Caco-2 (cell line): Measurements from ENCODE around the gene BAHCC1. TPM values are rescaled to one million over a fixed set of nuclear protein-coding genes. Genes with fewer than 3 reads are reported as not detected.
"Not testable (repeated sequence)": the region's sequence is repeated elsewhere in the genome, so short reads cannot be mapped to it uniquely, and the experiment has no call there.

ENCODE experiments used
- BruUV-seq: library from RNA; stranded (reverse); fragments of 400-500 nt; replicated peaks from 2 replicates; lab custom pipeline; 2021; lab: Mats Ljungman, UMichigan
- CTCF ChIA-PET: fragments of 300-600 bp; sonication (Branson Sonifier 250); formaldehyde crosslinking; loops from one replicate; lab custom pipeline; 2022; ENCODE audit warnings: antibody characterized with exemption; lab: Charles Lee
- POLR2A ChIA-PET: fragments of 300-600 bp; sonication (Branson Sonifier 250); formaldehyde crosslinking; loops from one replicate; lab custom pipeline; 2022; ENCODE audit warnings: antibody characterized with exemption; lab: Charles Lee
- DNase-seq, 2 experiments: peaks; one replicate each; pipeline versions ENCODE4 v3.0.0 to v3.0.0-alpha.2; 2020 to 2022
- H3K27me3 ChIP-seq: replicated peaks from 2 replicates; pipeline ENCODE4 v1.6.0; 2011; ENCODE audit warnings: low read length; ENCODE audit not compliant: control insufficient read depth, insufficient read depth
- H3K36me3 ChIP-seq: 2 replicates; pipeline ENCODE4 v1.5.1; 2011; ENCODE audit warnings: low read length; ENCODE audit not compliant: control insufficient read depth, insufficient read depth
- H3K4me1 ChIP-seq: fragments of 250-450 bp; sonication (Bioruptor Pico); 2 replicates; pipeline ENCODE4 v1.5.1; 2020; ENCODE audit warnings: mild to moderate bottlenecking
- H3K4me3 ChIP-seq: 2 replicates; pipeline ENCODE4 v1.5.1; 2011; ENCODE audit warnings: low read depth, mild to moderate bottlenecking, control low read depth, low read length
- H3K9me3 ChIP-seq: fragments of 250-450 bp; sonication (Bioruptor Pico); 2 replicates; pipeline ENCODE4 v1.5.1; 2020; ENCODE audit warnings: mild to moderate bottlenecking, moderate library complexity
- H3K27ac Mint-ChIP-seq: one replicate; pipeline ENCODE4 v1.8.0; 2022; ENCODE audit warnings: mixed read lengths; ENCODE audit not compliant: unreplicated experiment
- H3K27me3 Mint-ChIP-seq: one replicate; pipeline ENCODE4 v1.8.0; 2022; ENCODE audit warnings: mixed read lengths; ENCODE audit not compliant: insufficient read depth, unreplicated experiment
- H3K36me3 Mint-ChIP-seq: one replicate; pipeline ENCODE4 v1.8.0; 2022; ENCODE audit warnings: mild to moderate bottlenecking, mixed read lengths; ENCODE audit not compliant: insufficient read depth, unreplicated experiment
- H3K4me1 Mint-ChIP-seq: one replicate; pipeline ENCODE4 v1.8.0; 2022; ENCODE audit warnings: low read depth, mixed read lengths; ENCODE audit not compliant: unreplicated experiment
- H3K4me3 Mint-ChIP-seq: one replicate; pipeline ENCODE4 v1.8.0; 2022; ENCODE audit warnings: mild to moderate bottlenecking, moderate library complexity, mixed read lengths; ENCODE audit not compliant: unreplicated experiment
- H3K9me3 Mint-ChIP-seq: one replicate; pipeline ENCODE4 v1.8.0; 2022; ENCODE audit warnings: mixed read lengths; ENCODE audit not compliant: unreplicated experiment
- intact Hi-C: fragments of 100-400 bp; cut with micrococcal nuclease; formaldehyde crosslinking; loops from one replicate; pipeline ENCODE4 v1.10.0; 2022; ENCODE audit not compliant: unreplicated experiment
- total RNA-seq: library from RNA; stranded (reverse); gene quantifications from 2 replicates; pipeline ENCODE4 v1.2.3, GENCODE V29; 2022
- TF ChIP-seq, protein P1 (sequence below), 2 experiments: fragments of 200-600 bp in 1 of 2; IDR thresholded peaks; 1 replicate in 1 of 2; 2 replicates in 1 of 2; pipeline versions ENCODE4 v1.5.1 to v1.8.0; 2011 to 2022; ENCODE audit warnings: antibody characterized with exemption in 1 of 2, control low read depth in 1 of 2, inconsistent platforms in 1 of 2, low read depth in 1 of 2, low read length in 1 of 2, mild to moderate bottlenecking in 1 of 2, moderate library complexity in 1 of 2; ENCODE audit not compliant: insufficient read depth in 1 of 2, severe bottlenecking in 1 of 2, unreplicated experiment in 1 of 2

BAHCC1 gene
- total RNA-seq, 1 experiment from 2014 or later: 10.2 TPM

DNA sequence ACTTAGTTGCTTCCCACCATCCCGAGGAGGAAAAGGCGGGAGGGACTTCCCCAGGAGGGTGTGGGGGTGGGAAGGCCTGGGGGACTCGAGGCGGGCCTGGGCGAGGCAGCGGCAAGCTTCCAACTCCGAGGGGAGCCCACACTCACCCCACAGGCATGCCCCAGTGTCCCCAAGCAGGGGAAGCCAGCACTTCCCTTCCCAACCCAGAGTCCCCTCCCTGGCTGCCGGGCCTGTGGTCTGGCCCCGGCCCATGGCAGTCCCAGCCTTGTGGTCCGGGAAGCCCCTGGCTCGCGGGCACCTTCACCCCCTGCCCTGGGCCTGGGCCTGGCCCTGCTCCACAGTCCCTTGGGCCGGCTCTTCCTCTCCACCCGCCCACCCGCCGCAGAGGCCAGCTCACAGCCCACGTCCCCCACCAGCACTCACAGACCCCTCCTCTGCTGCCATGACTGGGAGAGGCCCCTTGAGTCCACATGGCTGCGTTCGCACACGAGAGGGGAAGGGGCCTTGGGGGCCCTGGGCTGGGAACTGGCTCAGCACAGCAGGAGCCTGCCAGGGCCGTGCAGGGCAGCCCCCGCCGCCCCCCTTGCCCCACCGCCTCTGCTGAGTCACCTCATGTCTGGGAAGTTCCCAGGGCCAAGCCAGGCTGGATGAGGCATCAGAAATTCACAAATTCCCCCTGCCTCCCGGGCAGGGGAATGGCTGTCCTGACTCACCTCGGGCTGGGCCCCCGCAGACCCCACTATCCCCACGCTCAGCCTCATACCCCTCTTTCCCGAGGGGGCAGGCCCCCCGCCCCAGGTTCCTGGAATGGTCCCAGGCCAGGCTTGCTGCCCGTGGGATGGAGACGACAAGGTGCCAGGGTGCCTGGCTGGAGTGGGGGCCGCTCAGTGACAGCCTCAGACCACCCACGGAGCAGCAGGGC is 27.8 kb downstream of the BAHCC1 start:
- ChIA-PET CTCF (no interaction called here), POLR2A (no interaction called here)
- no peak overlapping the region for H3K4me3 Mint-ChIP-seq
- H3K4me3 ChIP-seq: no peak overlapping the region
- H3K9me3 Mint-ChIP-seq: no peaks in the 10 kb centered on the region
- H3K4me1 ChIP-seq: peaks cover 11% of the 10 kb centered on the region
- no peaks in the 10 kb centered on the region for H3K27me3 Mint-ChIP-seq
- no peaks in the 10 kb centered on the region for H3K4me1 Mint-ChIP-seq
- intact Hi-C loops: no loop called here
- peaks cover 4% of the 10 kb centered on the region for H3K36me3 Mint-ChIP-seq
- no peaks in the 10 kb centered on the region for H3K27me3 ChIP-seq
- H3K9me3 ChIP-seq: no peaks in the 10 kb centered on the region
- BruUV-seq: no TSS peak
- TF ChIP-seq, protein P1, sequence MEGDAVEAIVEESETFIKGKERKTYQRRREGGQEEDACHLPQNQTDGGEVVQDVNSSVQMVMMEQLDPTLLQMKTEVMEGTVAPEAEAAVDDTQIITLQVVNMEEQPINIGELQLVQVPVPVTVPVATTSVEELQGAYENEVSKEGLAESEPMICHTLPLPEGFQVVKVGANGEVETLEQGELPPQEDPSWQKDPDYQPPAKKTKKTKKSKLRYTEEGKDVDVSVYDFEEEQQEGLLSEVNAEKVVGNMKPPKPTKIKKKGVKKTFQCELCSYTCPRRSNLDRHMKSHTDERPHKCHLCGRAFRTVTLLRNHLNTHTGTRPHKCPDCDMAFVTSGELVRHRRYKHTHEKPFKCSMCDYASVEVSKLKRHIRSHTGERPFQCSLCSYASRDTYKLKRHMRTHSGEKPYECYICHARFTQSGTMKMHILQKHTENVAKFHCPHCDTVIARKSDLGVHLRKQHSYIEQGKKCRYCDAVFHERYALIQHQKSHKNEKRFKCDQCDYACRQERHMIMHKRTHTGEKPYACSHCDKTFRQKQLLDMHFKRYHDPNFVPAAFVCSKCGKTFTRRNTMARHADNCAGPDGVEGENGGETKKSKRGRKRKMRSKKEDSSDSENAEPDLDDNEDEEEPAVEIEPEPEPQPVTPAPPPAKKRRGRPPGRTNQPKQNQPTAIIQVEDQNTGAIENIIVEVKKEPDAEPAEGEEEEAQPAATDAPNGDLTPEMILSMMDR (IDR thresholded peaks at IDR 0.05; ENCODE audit: insufficient read depth in 1 of 2, low read depth in 1 of 2, low read length in 1 of 2, severe bottlenecking in 1 of 2, unreplicated experiment in 1 of 2): no peak
- H3K27ac Mint-ChIP-seq: no peak overlapping the region
- H3K36me3 ChIP-seq: no peaks in the 10 kb centered on the region
- no peak for DNase-seq

DNA sequence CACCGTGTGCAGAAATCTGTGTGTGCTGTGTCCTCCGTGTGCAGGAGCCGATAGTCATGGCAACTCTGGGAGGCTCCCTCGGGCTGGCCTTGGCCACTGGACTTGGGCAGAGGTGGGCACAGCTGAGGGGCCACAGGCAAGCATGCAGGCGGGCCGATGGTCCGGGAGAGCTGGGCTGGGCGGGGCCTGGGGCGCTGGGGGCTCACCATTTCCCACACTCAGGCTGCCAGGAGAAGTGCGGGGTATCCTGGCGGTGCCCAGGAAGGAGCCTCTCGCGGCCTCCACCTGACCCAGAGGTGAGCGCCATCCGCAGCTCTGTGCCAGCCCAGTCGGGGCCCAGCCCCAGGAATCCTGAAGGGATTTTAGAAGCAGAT is 28.4 kb downstream of the BAHCC1 start:
- Histone ChIP-seq H3K27me3 (no peaks in the 10 kb centered on the region), H3K36me3 (no peaks in the 10 kb centered on the region), H3K4me1 (peaks cover 11% of the 10 kb centered on the region), H3K9me3 (no peaks in the 10 kb centered on the region), H3K4me3 (no peak overlapping the region)
- Mint-ChIP-seq H3K9me3 (no peaks in the 10 kb centered on the region), H3K27ac (no peak overlapping the region), H3K27me3 (no peaks in the 10 kb centered on the region), H3K4me1 (no peaks in the 10 kb centered on the region), H3K36me3 (peaks cover 4% of the 10 kb centered on the region), H3K4me3 (no peak overlapping the region)
- no TSS peak for BruUV-seq
- TF ChIP-seq, protein P1 (IDR thresholded peaks at IDR 0.05; ENCODE audit: insufficient read depth in 1 of 2, low read depth in 1 of 2, low read length in 1 of 2, severe bottlenecking in 1 of 2, unreplicated experiment in 1 of 2): no peak
- POLR2A ChIA-PET: no interaction called here
- CTCF ChIA-PET: no interaction called here
- intact Hi-C loops: no loop called here
- DNase-seq: no peak

DNA sequence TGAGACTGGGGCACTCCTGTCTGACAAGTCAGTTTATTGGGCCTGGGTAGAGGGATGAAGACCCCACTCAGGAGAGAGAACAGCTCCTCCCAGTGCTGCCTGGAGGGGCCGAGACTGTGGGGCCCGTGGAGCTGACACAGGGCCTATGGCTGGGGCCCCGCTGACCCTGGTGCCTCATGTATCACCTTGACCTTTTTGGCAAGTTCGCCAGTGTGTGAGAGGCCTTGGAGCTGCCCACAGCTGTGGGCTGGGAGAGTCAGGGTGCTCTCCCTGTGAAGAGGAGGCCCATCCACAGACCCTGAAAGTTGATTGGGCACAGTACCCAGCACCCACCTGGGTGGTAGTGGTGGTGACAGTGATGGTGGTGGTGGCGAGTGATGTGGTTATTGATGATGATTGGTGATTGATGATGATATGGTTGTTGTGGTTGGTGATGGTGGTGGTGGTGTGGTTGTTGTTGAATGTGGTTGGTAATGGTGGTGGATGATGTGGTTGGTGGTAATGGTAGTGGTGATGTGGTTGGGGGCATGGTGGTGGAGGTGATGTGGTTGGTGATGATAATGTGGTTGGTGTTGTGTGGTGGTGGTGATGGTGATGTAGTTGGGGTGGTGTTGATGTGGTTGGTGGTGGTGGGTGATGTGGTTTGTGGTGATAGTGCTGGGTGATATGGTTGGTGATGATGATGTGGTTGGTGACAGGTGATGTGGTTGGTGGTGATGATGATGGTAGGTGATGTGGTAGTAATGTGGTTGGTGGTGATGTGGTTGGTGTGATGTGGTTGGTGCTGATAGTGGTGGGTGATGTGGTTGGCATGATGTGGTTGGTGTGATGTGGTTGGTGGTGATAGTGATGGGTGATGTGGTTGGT is 29.1 kb downstream of the BAHCC1 start:
- Mint-ChIP-seq H3K27me3 (no peaks in the 10 kb centered on the region), H3K4me3 (no peak overlapping the region), H3K9me3 (no peaks in the 10 kb centered on the region), H3K36me3 (peaks cover 4% of the 10 kb centered on the region), H3K4me1 (no peaks in the 10 kb centered on the region), H3K27ac (no peak overlapping the region)
- DNase-seq: no peak
- no TSS peak for BruUV-seq
- ChIA-PET POLR2A (no interaction called here), CTCF (no interaction called here)
- no peaks in the 10 kb centered on the region for H3K27me3 ChIP-seq
- no peaks in the 10 kb centered on the region for H3K9me3 ChIP-seq
- no peaks in the 10 kb centered on the region for H3K36me3 ChIP-seq
- no peak overlapping the region for H3K4me3 ChIP-seq
- H3K4me1 ChIP-seq: peaks cover 6% of the 10 kb centered on the region
- intact Hi-C loops: no loop called here
- TF ChIP-seq, protein P1 (IDR thresholded peaks at IDR 0.05; ENCODE audit: insufficient read depth in 1 of 2, low read depth in 1 of 2, low read length in 1 of 2, severe bottlenecking in 1 of 2, unreplicated experiment in 1 of 2): no peak

DNA sequence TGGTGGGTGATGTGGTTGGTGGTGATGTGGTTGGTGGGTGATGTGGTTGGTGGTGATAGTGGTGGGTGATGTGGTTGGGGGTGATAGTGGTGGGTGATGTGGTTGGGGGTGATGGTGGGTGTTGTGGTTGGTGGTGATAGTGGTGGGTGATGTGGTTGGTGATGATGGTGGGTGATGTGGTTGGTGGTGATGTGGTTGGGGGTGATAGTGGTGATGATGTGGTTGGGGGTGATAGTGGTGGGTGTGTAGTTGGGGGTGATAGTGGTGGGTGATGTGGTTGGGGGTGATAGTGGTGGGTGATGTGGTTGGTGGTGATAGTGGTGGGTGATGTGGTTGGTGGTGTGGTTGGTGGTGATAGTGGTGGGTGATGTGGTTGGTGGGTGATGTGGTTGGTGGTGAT is 29.8 kb downstream of the BAHCC1 start:
- H3K4me1 ChIP-seq, H3K4me3 ChIP-seq, H3K27ac Mint-ChIP-seq, CTCF ChIA-PET, DNase-seq, intact Hi-C loops, H3K4me1 Mint-ChIP-seq, H3K36me3 Mint-ChIP-seq, H3K36me3 ChIP-seq, POLR2A ChIA-PET, BruUV-seq, H3K27me3 ChIP-seq, H3K27me3 Mint-ChIP-seq, H3K9me3 ChIP-seq, H3K4me3 Mint-ChIP-seq, H3K9me3 Mint-ChIP-seq: not testable (repeated sequence)
